Mesothelial cell of epicardium (in vitro differentiated cells): ENCODE data around the gene CCND1. TPM values are rescaled to one million over a fixed set of nuclear protein-coding genes. Genes with fewer than 3 reads are reported as not detected.

ENCODE experiments used
- DNase-seq, 2 experiments: peaks; one replicate each; pipeline ENCODE4 v3.0.0; 2021; ENCODE audit warnings: low spot score in 2 of 2; ENCODE audit not compliant: unreplicated experiment in 2 of 2
- H3K27ac Mint-ChIP-seq: 2 replicates; pipeline ENCODE4 v1.8.0; 2021; ENCODE audit warnings: mixed read lengths
- H3K27me3 Mint-ChIP-seq: 2 replicates; pipeline ENCODE4 v1.8.0; 2021; ENCODE audit warnings: low read depth, mixed read lengths
- H3K36me3 Mint-ChIP-seq: 2 replicates; pipeline ENCODE4 v1.8.0; 2021; ENCODE audit warnings: mixed read lengths
- H3K4me1 Mint-ChIP-seq: 2 replicates; pipeline ENCODE4 v1.8.0; 2021; ENCODE audit warnings: mixed read lengths
- H3K4me3 Mint-ChIP-seq: 2 replicates; pipeline ENCODE4 v1.8.0; 2021; ENCODE audit warnings: mild to moderate bottlenecking, moderate library complexity, mixed read lengths
- H3K9me3 Mint-ChIP-seq: 2 replicates; pipeline ENCODE4 v1.8.0; 2021; ENCODE audit warnings: mixed read lengths
- total RNA-seq: library from RNA; stranded (reverse); gene quantifications from 3 replicates; pipeline ENCODE4 v1.2.1, GENCODE V29; 2021
- TF ChIP-seq, protein P1 (sequence below): fragments of 200-600 bp; sonication (generic); IDR thresholded peaks from one replicate; pipeline ENCODE4 v1.5.0; 2021; ENCODE audit warnings: antibody characterized with exemption; ENCODE audit not compliant: unreplicated experiment

The CCND1 gene
- total RNA-seq, 1 donor from 2014 or later = 224 TPM

DNA sequence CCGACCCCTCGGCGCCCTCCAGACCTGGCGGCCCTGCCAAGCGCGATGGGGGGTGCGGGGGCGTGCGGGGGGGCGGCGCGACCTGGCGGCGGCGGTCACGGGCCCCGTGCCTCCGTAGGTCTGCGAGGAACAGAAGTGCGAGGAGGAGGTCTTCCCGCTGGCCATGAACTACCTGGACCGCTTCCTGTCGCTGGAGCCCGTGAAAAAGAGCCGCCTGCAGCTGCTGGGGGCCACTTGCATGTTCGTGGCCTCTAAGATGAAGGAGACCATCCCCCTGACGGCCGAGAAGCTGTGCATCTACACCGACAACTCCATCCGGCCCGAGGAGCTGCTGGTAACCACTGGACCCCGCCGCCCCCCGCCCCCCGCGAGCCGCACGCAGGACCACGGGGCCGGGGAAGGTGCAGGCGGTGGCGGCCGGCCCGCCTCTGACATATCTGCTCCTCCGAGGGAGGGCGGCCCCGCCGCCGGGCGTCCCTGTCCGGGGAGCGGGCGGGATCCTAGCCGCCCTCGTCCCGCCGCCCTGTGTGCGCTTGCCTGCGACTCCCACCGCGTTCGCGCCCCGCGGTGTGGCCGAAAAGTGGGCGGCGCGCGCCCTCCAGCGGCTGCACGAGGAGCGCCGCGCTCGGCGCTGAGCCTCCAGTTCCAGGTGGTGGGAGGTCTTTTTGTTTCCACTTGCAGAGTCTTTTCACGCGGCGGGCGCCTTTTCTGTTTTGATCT lies 2.1 kb downstream of the CCND1 start:
- DNase-seq = peak; percentile 83 to 90
- Mint-ChIP-seq H3K4me3 (peak overlapping the region; percentile 73), H3K36me3 (no peaks in the 10 kb centered on the region), H3K4me1 (peaks cover 29% of the 10 kb centered on the region), H3K27me3 (peaks cover 12% of the 10 kb centered on the region), H3K9me3 (no peaks in the 10 kb centered on the region), H3K27ac (peak overlapping the region; percentile 59)
- TF ChIP-seq, protein P1, sequence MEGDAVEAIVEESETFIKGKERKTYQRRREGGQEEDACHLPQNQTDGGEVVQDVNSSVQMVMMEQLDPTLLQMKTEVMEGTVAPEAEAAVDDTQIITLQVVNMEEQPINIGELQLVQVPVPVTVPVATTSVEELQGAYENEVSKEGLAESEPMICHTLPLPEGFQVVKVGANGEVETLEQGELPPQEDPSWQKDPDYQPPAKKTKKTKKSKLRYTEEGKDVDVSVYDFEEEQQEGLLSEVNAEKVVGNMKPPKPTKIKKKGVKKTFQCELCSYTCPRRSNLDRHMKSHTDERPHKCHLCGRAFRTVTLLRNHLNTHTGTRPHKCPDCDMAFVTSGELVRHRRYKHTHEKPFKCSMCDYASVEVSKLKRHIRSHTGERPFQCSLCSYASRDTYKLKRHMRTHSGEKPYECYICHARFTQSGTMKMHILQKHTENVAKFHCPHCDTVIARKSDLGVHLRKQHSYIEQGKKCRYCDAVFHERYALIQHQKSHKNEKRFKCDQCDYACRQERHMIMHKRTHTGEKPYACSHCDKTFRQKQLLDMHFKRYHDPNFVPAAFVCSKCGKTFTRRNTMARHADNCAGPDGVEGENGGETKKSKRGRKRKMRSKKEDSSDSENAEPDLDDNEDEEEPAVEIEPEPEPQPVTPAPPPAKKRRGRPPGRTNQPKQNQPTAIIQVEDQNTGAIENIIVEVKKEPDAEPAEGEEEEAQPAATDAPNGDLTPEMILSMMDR = peak; percentile 97

DNA sequence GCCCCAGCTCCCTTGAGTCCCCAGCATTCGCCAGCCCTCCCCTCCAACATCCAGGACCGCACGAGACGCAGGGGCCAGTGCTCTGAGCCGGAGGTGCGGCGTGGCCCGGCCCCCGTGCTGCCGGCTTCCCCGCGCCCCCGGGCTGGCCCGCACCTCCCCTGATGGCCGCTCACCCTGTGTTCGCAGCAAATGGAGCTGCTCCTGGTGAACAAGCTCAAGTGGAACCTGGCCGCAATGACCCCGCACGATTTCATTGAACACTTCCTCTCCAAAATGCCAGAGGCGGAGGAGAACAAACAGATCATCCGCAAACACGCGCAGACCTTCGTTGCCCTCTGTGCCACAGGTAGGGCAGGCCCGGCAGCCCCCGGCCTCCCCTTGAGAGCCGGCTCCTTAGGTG lies 2.7 kb downstream of the CCND1 start:
- TF ChIP-seq, protein P1 = peak; percentile 41
- H3K27ac Mint-ChIP-seq = peak overlapping the region; percentile 76

DNA sequence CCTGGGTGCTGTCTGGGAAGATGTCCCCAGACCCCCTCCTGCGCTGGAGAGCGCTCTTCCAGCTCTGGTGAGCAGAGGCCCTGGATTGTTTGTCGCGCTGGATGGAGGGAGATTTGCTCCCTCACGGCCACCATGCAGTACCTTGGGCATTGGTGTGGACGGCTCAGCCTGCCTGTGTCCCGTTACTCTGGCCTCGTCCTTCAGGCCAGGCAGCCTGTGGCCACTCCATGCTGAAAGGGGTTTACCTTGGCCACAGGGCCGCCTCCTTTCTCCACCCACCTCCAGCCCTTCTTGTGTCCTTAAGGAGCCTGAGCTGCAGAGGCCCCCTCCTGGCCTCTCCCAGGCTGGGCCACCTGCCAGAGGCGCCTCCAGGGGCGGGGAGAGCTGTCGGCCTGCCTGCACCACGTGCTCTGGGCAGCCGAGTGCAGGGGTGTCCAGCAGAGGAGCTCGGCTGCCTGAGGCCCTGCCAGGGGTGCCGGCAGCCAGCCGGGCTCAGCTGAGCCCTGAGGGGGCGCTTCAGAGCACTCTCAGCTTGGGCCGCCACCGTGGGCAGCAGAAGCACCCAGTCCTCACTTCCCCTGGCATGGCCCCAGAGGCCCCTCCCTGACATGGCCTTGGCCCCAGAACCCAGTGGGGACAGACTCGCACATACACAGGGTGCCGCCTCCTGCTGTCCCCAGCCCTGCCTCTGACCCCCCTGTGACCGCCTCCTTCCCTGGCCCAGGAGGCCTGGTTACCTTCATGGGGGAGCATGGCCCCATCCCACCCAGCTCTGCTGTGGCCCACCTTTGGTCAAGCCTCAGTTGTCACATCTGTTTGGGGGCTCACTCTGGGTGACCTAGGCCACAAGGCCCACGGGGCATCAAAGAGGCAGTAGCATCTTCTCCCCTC lies 3.4 kb downstream of the CCND1 start:
- peak; percentile 16 to 78 for DNase-seq
- peaks cover 26% of the 10 kb centered on the region for H3K4me1 Mint-ChIP-seq
- no peaks in the 10 kb centered on the region for H3K9me3 Mint-ChIP-seq
- H3K27me3 Mint-ChIP-seq = peaks cover 12% of the 10 kb centered on the region
- peak overlapping the region; percentile 76 for H3K27ac Mint-ChIP-seq
- H3K36me3 Mint-ChIP-seq = peaks cover 4% of the 10 kb centered on the region
- TF ChIP-seq, protein P1 = no peak
- H3K4me3 Mint-ChIP-seq = peak overlapping the region; percentile 64

More for the DNA sequence above, 2.7 kb downstream of the CCND1 start:
- H3K4me1 Mint-ChIP-seq = peaks cover 26% of the 10 kb centered on the region
- DNase-seq = no peak
- H3K9me3 Mint-ChIP-seq = no peaks in the 10 kb centered on the region
- no peaks in the 10 kb centered on the region for H3K36me3 Mint-ChIP-seq
- H3K27me3 Mint-ChIP-seq = peaks cover 12% of the 10 kb centered on the region
- peak overlapping the region; percentile 64 for H3K4me3 Mint-ChIP-seq

DNA sequence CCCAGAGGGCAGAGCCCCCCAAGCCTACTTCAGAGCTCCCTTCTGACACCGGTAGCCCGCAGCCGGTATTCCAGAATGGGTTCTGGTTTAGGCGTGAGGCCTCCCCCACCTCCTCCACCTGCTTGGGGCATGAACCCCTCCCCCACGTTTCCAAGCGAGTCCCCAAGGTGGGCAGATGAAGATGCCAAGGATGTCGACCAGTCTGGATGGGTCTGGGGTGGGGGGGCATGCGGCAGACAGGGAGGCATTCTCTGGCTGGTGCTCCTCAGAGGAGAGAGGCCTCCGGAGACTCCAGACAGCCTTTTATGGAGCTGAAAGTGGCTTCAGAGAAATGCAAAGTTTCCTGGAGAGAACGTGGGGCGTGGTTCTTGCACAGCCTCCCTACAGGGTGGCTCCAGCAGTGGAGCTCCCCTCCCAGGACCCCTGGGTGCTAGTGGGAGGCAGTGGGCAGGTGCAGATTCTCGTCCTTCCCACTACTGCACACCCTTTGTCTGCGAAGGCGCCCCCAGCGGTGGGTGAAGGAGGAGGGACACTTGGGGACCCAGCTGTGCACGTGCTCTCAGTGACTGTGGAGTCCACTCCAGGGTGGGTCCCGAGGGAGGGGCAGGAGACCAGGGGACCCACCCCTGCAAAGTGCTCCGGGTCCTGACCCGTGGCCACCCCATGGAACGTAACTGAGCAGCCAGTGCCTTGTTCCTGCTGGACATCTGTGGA lies 4.2 kb downstream of the CCND1 start:
- peak in 1 of 2 experiments; percentile 8 for DNase-seq

More for the DNA sequence above, 4.2 kb downstream of the CCND1 start:
- Mint-ChIP-seq H3K36me3 (peaks cover 7% of the 10 kb centered on the region), H3K27me3 (peaks cover 6% of the 10 kb centered on the region), H3K9me3 (no peaks in the 10 kb centered on the region), H3K4me1 (peaks cover 20% of the 10 kb centered on the region), H3K27ac (no peak overlapping the region), H3K4me3 (no peak overlapping the region)
- TF ChIP-seq, protein P1 = no peak
